MM.1S (cell line): ENCODE measurements around the gene CDYL.

ENCODE experiments used
- DNase-seq: peaks from one replicate; pipeline ENCODE4 v3.0.0-alpha.2; 2015
- H2AFZ ChIP-seq: fragments of 300-600 bp; sonication (generic); 2 replicates; pipeline ENCODE4 v1.6.0; 2016; ENCODE audit warnings: antibody characterized with exemption, low read length
- H3F3A ChIP-seq: fragments of 300-600 bp; sonication (generic); 2 replicates; pipeline ENCODE4 v1.6.1; 2016; ENCODE audit warnings: mild to moderate bottlenecking, antibody characterized with exemption, low read length, moderate library complexity, mixed read lengths; ENCODE audit not compliant: insufficient read depth
- H3K27ac ChIP-seq: fragments of 300-600 bp; sonication (generic); 2 replicates; pipeline ENCODE4 v1.5.1; 2016; ENCODE audit warnings: mild to moderate bottlenecking, low read length
- H3K27me3 ChIP-seq: fragments of 300-600 bp; sonication (generic); replicated peaks from 2 replicates; pipeline ENCODE4 v1.6.0; 2016; ENCODE audit warnings: low read length; ENCODE audit not compliant: insufficient read depth
- H3K36me3 ChIP-seq: fragments of 300-600 bp; sonication (generic); replicated peaks from 2 replicates; pipeline ENCODE4 v1.6.1; 2016; ENCODE audit warnings: mild to moderate bottlenecking, low read length, mixed read lengths; ENCODE audit not compliant: insufficient read depth
- H3K4me1 ChIP-seq: fragments of 300-600 bp; sonication (generic); 2 replicates; pipeline ENCODE4 v1.6.1; 2016; ENCODE audit warnings: low read length, mixed read lengths
- H3K4me2 ChIP-seq: fragments of 300-600 bp; sonication (generic); 2 replicates; pipeline ENCODE4 v1.6.0; 2016; ENCODE audit warnings: low read depth, low read length
- H3K4me3 ChIP-seq: fragments of 300-600 bp; sonication (generic); 2 replicates; pipeline ENCODE4 v1.5.1; 2016; ENCODE audit warnings: low read length, mixed read lengths
- H3K79me2 ChIP-seq: fragments of 300-600 bp; sonication (generic); 2 replicates; pipeline ENCODE4 v1.6.1; 2016; ENCODE audit warnings: mixed run types, low read length, mixed read lengths
- H3K9ac ChIP-seq: fragments of 300-600 bp; sonication (generic); 2 replicates; pipeline ENCODE4 v1.6.1; 2016; ENCODE audit warnings: low read length, mixed read lengths
- H3K9me2 ChIP-seq: fragments of 300-600 bp; sonication (generic); replicated peaks from 2 replicates; pipeline ENCODE4 v1.6.1; 2016; ENCODE audit warnings: mild to moderate bottlenecking, low read length, mixed read lengths; ENCODE audit not compliant: insufficient read depth
- H3K9me3 ChIP-seq: fragments of 300-600 bp; sonication (generic); replicated peaks from 2 replicates; pipeline ENCODE4 v1.6.1; 2016; ENCODE audit warnings: mild to moderate bottlenecking, low read length, mixed read lengths; ENCODE audit not compliant: insufficient read depth
- H4K20me1 ChIP-seq: fragments of 300-600 bp; sonication (generic); 2 replicates; pipeline ENCODE4 v1.6.1; 2016; ENCODE audit warnings: mild to moderate bottlenecking, low read length, moderate library complexity, mixed read lengths; ENCODE audit not compliant: insufficient read depth
- EZH2 ChIP-seq: fragments of 300-600 bp; sonication (generic); optimal IDR thresholded peaks from 2 replicates; pipeline ENCODE3; 2017; ENCODE audit warnings: low read depth, mild to moderate bottlenecking, antibody characterized with exemption, low read length, mixed read lengths
- EZH2phosphoT487 ChIP-seq: fragments of 300-600 bp; sonication (generic); IDR thresholded peaks from 2 replicates; pipeline ENCODE4 v1.6.1; 2018; ENCODE audit warnings: antibody characterized with exemption, low read length
- TF ChIP-seq, protein P1 (sequence below): fragments of 300-600 bp; sonication (generic); IDR thresholded peaks from 2 replicates; pipeline ENCODE4 v1.5.1; 2016; ENCODE audit warnings: antibody characterized with exemption, low read length, mixed read lengths

CDYL gene

DNA sequence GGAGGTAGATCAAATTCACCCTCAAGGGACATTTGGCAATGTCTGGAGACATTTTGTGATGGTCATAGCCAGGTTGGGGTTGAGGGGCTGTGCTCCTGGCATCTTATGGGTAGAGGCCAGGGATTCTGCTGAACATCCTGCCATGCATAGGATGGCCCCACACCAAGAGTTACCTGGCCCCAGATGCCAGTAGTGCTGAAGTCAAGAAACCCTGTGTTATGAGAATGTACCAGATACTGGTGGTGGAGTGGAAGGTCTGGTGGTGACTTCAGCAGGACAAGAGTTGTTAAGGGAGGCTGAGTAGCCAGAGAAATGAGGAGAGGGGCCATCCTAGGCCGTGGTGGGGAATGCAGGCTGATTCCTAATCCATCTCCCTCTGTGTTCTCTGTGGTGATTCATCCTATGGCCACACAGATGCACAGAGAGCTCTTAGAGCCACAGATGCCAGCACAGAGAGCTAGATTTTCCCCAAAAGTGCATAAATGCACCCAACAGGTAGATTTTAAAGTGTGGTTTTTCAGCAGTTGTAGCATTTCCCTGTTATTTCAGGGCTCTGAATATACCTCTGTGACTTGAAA lies 43.6 kb downstream of the CDYL start:
- no peaks in the 10 kb centered on the region for H3K9me2 ChIP-seq
- H2AFZ ChIP-seq, result no peak overlapping the region
- 0 out of 2 replicates have a peak, but pooled peaks cover 3% of the 10 kb centered on the region for H3K36me3 ChIP-seq
- H4K20me1 ChIP-seq, result peaks cover 37% of the 10 kb centered on the region
- H3K9ac ChIP-seq, result no peak overlapping the region
- peaks cover 100% of the 10 kb centered on the region for H3K79me2 ChIP-seq
- no peak overlapping the region for H3K4me2 ChIP-seq
- H3K27me3 ChIP-seq, result no peaks in the 10 kb centered on the region
- peaks cover 6% of the 10 kb centered on the region for H3F3A ChIP-seq
- no peak overlapping the region for H3K27ac ChIP-seq
- DNase-seq, result no peak
- H3K4me1 ChIP-seq, result peaks cover 14% of the 10 kb centered on the region
- TF ChIP-seq, protein P1, sequence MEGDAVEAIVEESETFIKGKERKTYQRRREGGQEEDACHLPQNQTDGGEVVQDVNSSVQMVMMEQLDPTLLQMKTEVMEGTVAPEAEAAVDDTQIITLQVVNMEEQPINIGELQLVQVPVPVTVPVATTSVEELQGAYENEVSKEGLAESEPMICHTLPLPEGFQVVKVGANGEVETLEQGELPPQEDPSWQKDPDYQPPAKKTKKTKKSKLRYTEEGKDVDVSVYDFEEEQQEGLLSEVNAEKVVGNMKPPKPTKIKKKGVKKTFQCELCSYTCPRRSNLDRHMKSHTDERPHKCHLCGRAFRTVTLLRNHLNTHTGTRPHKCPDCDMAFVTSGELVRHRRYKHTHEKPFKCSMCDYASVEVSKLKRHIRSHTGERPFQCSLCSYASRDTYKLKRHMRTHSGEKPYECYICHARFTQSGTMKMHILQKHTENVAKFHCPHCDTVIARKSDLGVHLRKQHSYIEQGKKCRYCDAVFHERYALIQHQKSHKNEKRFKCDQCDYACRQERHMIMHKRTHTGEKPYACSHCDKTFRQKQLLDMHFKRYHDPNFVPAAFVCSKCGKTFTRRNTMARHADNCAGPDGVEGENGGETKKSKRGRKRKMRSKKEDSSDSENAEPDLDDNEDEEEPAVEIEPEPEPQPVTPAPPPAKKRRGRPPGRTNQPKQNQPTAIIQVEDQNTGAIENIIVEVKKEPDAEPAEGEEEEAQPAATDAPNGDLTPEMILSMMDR, result no peak
- TF ChIP-seq EZH2, result no peak
- no peak for TF ChIP-seq EZH2phosphoT487
- no peaks in the 10 kb centered on the region for H3K9me3 ChIP-seq
- no peak overlapping the region for H3K4me3 ChIP-seq

DNA sequence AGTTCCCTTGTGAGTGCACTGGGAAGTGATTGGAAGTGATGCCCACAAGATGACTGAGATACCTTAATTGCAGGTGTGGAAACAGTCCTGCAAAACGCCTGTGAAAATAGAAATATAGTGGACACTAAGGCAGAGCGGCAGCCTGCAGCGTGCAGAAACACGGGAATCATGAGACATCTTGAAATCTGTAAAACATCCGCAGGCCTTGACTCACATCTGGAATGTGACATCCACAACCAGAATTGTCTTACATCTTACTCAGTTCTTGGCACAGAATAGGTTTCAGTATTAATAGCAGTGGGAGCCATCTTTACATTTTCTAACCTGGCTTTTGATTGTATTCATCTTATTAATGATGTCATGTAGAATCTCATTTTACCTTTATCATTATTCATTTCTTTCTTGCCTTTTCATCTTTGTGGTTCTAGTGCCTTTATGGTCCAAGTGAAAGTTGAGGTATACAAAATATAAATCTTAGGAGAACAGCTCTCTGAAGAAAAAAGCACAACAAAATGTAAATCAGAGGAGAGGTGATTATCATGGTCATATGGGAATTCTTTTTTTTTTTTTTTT lies 44.6 kb downstream of the CDYL start:
- no peak for DNase-seq
- Histone ChIP-seq H4K20me1 (peaks cover 37% of the 10 kb centered on the region), H3K79me2 (peaks cover 100% of the 10 kb centered on the region), H3K9me3 (no peaks in the 10 kb centered on the region), H3K4me2 (no peak overlapping the region), H3K36me3 (0 out of 2 replicates have a peak, but pooled peaks cover 3% of the 10 kb centered on the region), H3K4me1 (peaks cover 14% of the 10 kb centered on the region), H3K4me3 (no peak overlapping the region), H3K27ac (no peak overlapping the region), H3K9me2 (no peaks in the 10 kb centered on the region), H3K27me3 (no peaks in the 10 kb centered on the region), H3F3A (peaks cover 6% of the 10 kb centered on the region), H3K9ac (no peak overlapping the region), H2AFZ (no peak overlapping the region)
- TF ChIP-seq, protein P1, result no peak
- TF ChIP-seq EZH2phosphoT487, result no peak
- no peak for TF ChIP-seq EZH2

DNA sequence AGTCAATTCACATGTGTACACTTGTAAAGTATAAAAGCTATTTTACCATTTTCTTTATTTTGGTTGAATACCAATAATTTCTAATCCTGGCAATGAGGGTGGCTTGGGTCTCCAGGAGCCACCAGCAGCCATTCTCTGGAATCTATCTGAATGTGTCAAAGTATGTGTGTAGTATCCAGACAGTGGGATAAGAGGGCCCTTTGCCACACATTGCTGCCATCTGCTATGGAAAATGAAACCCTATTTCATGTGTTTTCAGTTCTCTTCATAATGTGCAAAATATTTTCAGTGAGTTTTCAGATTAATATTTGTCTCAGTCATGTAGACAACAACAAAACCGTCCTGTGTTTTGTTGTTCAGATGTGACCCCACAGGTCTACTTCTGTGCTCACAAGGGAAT lies 46.3 kb downstream of the CDYL start:
- Histone ChIP-seq H3K79me2 (peaks cover 100% of the 10 kb centered on the region), H3K9me3 (no peaks in the 10 kb centered on the region), H3K27me3 (no peaks in the 10 kb centered on the region), H2AFZ (no peak overlapping the region), H3F3A (peaks cover 6% of the 10 kb centered on the region), H3K9ac (no peak overlapping the region), H3K27ac (no peak overlapping the region), H3K9me2 (no peaks in the 10 kb centered on the region), H3K4me2 (peak overlapping the region; percentile 0; the same call in 1 of the 2 replicates), H4K20me1 (peaks cover 41% of the 10 kb centered on the region), H3K4me1 (peaks cover 14% of the 10 kb centered on the region), H3K36me3 (0 out of 2 replicates have a peak, but pooled peaks cover 3% of the 10 kb centered on the region), H3K4me3 (no peak overlapping the region)
- TF ChIP-seq EZH2phosphoT487 (no peak), EZH2 (no peak)
- TF ChIP-seq, protein P1, result no peak
- no peak for DNase-seq
